Fibroblast of upper back skin (primary cell): ENCODE data around the gene ATXN2L.
"Not testable (repeated sequence)": the region's sequence is repeated elsewhere in the genome, so short reads cannot be mapped to it uniquely, and the experiment has no call there.

Experiments used
- DNase-seq: peaks from one replicate; pipeline ENCODE4 v3.0.0-alpha.2; 2013

ATXN2L gene

GRCh38 chr16:28822520-28823290, at the start of gene ATXN2L:
Gene ATXN2L, plus strand, starts transcription at chr16:28822999. Its CDS starts 261 bp downstream, at chr16:28823260.
- peak; percentile 95 for DNase-seq

GRCh38 chr16:28781697-28782096, 41.1 kb upstream of the ATXN2L start:
- not testable (repeated sequence) for DNase-seq

GRCh38 chr16:28782357-28782756, 40.4 kb upstream of the ATXN2L start:
- DNase-seq = not testable (repeated sequence)

- peak; percentile 72 for DNase-seq
Measured at GRCh38 chr16:28802235-28803019, 20.4 kb upstream of the ATXN2L start.

- not testable (repeated sequence) for DNase-seq
Measured at GRCh38 chr16:28807445-28808120, 15.2 kb upstream of the ATXN2L start.

- DNase-seq = no peak
Measured at GRCh38 chr16:28820016-28820415, 2.8 kb upstream of the ATXN2L start.

- not testable (repeated sequence) for DNase-seq
Measured at GRCh38 chr16:28820546-28820945, 2.3 kb upstream of the ATXN2L start.

GRCh38 chr16:28821874-28822519, 802 bp upstream of the ATXN2L start:
- no peak for DNase-seq

- no peak for DNase-seq
Measured at GRCh38 chr16:28823291-28823872, 583 bp downstream of the ATXN2L start.

GRCh38 chr16:28823873-28824716, 1.3 kb downstream of the ATXN2L start:
- peak; percentile 98 for DNase-seq

- no peak for DNase-seq
Measured at GRCh38 chr16:28824717-28824973, 1.8 kb downstream of the ATXN2L start.

- no peak for DNase-seq
Measured at GRCh38 chr16:28826141-28826540, 3.3 kb downstream of the ATXN2L start.

- DNase-seq = no peak
Measured at GRCh38 chr16:28829747-28830146, 6.9 kb downstream of the ATXN2L start.

- DNase-seq = no peak
Measured at GRCh38 chr16:28830531-28830930, 7.7 kb downstream of the ATXN2L start.

- DNase-seq = no peak
Measured at GRCh38 chr16:28834349-28834748, 11.6 kb downstream of the ATXN2L start.

GRCh38 chr16:28834873-28835863, 12.4 kb downstream of the ATXN2L start:
- no peak for DNase-seq

- no peak for DNase-seq
Measured at GRCh38 chr16:28835864-28836760, 13.3 kb downstream of the ATXN2L start.

GRCh38 chr16:28836761-28837064, 13.9 kb downstream of the ATXN2L start:
- DNase-seq = no peak

GRCh38 chr16:28837672-28838557, 15.1 kb downstream of the ATXN2L start:
- no peak for DNase-seq
